DMS153 (cell line): Measurements from ENCODE around the gene ACP4.
"Not testable (repeated sequence)": the region's sequence is repeated elsewhere in the genome, so short reads cannot be mapped to it uniquely, and the experiment has no call there.

ENCODE experiments used
- DNase-seq: peaks from one replicate; lab custom pipeline; 2025; lab: John Stamatoyannopoulos, UW

ACP4 gene, protein sequence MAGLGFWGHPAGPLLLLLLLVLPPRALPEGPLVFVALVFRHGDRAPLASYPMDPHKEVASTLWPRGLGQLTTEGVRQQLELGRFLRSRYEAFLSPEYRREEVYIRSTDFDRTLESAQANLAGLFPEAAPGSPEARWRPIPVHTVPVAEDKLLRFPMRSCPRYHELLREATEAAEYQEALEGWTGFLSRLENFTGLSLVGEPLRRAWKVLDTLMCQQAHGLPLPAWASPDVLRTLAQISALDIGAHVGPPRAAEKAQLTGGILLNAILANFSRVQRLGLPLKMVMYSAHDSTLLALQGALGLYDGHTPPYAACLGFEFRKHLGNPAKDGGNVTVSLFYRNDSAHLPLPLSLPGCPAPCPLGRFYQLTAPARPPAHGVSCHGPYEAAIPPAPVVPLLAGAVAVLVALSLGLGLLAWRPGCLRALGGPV

DNA sequence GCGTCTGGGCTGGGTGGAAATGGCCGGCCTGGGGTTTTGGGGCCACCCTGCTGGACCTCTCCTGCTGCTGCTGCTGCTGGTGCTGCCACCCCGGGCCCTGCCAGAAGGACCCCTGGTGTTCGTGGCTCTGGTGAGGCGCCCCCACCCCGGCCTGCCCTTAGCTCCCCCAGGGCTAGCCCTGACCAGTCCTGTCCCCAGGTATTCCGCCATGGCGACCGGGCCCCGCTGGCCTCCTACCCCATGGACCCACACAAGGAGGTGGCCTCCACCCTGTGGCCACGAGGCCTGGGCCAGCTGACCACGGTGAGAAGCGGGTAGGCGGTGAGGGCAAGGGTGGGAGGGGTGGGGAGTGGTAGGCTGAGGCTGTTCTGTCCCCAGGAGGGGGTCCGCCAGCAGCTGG lies at the start of gene ACP4:
Gene ACP4 (plus strand): TSS at position 20 of the 400 bp plus-strand sequence. CDS start 0 bp downstream, at position 20.
- no peak for DNase-seq

DNA sequence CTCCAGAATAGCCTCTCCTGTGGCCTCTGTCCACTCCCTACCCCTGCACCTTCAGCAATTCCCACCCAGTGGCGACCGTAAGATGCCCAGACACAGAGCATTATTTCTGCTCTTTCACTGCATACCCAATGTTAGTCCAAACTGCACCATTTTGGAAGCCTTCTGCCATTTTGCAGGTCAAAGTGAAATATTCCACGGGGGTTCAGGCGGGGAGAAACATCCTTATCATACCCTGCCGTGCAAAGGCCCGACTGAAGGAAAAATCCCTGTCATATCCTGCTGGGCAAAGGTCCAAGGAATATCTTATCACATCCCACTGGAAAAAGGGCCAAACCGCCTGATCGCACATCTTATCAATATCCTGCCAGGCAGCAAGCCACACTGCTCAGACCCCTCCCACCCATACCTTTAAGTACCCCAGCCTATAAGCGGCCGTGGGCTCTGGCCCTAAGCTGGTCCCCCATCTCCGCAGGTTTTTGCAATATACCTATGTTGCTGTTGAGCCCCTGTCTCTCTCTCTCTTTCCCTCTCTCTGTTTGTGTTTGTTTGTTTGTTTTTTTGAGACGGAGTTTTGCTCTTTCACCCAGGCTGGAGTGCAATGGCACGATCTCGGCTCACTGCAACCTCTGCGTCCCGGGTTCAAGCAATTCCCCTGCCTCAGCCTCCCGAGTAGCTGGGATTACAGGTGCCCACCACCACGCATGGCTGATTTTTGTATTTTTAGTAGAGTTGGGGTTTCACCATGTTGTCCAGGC lies 48.9 kb upstream of the ACP4 start:
- no peak for DNase-seq

DNA sequence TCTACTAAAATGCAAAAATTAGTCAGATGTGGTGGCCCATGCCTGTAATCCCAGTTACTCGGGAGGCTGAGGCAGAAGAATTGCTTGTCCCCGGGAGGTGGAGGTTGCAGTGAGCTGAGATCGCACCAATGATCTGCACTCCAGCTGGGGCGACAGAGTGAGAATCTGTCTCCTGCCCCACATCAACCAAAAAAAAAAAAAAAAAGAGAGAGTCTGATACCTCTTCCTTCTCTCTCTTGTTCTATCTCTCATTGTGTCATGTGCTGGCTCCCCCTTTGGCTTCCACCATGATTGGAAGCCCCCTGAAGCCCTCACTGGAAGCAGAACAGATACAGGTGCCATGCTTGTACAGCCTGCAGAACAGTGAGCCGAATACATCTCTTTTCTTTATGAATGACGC lies 46.7 kb upstream of the ACP4 start:
- no peak for DNase-seq

DNA sequence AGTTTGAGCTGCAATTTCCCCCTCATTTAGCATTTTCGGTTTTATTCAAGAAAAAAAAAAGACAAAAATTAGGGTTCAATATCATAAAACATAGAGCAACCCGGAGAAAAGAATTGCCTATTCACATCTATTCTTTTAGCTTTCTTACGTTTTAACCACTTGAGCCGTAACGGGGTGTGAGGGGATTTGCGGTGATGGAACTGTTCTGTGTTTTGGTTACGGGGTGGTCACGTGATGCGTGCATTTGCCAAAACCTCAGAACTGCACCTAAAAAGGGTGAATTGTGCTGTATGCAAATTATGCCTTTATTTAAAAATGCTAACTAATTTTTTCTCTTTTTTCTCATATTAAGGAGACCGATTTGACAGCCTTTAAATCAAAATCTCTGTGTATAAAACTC lies 45.0 kb upstream of the ACP4 start:
- no peak for DNase-seq

DNA sequence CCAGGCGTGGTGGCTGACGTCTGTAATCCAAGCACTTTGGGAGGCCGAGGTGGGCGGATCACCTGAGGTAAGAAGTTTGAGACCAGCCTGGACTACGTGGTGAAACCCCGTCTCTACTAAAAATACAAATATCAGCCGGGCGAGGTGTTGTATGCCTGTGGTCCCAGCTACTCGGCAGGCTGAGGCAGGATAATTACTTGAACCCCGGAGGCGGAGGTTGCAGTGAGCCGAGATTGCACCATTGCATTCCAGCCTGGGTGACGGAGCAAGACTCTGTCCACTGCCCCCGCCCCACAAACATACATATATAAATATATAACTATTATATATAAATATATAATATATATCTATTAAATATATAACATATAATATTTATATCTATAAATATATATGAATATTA lies 43.1 kb upstream of the ACP4 start:
- not testable (repeated sequence) for DNase-seq

DNA sequence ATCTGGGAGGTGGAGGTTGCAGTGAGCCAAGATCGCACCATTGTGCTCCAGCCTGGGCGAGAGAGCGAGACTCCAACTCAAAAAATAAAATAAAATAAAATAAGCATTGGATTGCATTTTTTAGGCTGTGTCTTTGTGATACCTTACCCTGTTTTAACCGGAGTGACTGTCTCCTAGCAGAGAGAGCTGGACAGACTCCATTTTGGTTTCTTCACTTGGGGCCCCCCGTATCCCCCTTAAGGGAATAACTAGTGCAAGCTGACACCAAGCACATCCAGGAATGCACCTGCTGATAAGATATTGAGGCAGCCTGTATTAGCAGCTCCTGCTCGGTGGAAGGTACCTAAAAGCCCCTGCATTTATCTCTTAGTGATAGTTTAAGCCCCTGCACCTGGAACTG lies 40.7 kb upstream of the ACP4 start:
- DNase-seq: no peak

DNA sequence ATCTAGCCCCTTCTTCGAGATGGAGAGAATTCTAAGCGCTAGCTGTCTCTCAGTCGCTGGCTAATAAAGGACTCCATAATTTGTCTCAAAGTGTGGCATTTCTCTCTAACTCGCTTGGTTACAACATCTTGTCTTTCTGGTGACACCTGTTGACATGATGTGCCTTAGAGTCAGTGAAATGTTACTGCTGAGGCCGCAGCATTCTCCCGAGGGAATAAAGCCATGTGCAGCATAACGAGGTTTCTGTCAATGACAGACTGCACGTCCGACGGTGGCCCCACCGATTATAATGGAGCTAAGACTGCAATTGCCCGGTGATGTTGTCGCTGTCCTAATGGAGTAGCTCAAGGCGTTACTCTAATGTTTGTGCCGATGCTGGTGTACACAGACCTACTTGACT lies 40.2 kb upstream of the ACP4 start:
- DNase-seq: no peak

DNA sequence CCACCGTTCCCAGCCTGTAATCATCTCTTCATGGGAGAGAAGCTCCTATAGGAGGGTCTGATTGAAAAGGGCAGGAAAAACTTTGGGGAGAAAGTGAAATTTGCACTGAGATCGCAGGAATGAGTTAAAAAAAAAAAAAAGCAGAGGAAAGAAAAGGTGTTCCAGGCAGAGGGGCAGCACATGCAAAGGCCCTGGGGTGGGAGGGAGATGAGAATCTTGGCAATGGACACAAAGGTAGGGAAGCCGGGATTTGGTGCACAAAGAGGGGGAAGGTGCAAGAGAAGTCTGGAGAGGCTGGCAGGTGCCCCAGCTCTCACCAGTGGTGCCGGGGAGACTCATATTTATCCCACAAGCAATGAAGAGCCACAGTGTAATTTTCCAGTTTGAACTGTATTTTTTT lies 36.3 kb upstream of the ACP4 start:
- DNase-seq: no peak

DNA sequence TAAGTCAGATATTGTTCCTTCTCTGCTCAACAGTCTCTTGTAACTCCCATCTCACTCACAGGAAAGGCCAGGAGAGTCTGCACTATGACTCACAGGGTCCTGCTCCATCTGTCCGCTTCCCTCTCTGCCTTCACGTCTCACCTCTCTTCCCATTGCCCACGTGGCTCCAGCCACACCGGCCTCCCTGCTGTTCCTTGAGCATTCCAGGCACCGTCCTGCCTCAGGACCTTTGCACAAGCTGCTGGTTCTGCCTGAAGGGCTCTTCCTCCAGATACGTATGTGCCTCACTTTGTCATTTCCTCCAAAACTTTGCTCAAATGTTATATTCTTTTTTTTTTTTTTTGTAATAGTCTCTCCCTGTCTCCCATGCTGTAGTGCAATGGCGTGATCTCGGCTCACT lies 34.0 kb upstream of the ACP4 start:
- not testable (repeated sequence) for DNase-seq

DNA sequence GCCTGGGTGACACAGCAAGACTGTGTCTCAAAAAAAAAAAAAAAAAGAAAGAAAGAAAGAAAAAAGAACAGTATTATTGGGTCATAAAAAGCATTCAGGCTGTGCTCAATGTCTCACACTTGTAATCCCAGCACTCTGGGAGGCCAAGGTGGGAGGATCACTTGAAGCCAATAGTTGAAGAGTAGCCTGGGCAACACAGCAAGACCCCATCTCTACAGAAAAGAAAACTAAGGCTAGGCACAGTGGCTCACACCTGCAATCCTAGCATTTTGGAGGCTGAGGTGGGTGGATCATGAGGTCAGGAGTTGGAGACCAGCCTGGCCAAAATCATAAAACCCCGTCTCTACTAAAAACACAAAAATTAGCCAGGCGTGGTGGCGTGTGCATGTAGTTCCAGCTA lies 32.6 kb upstream of the ACP4 start:
- not testable (repeated sequence) for DNase-seq

DNA sequence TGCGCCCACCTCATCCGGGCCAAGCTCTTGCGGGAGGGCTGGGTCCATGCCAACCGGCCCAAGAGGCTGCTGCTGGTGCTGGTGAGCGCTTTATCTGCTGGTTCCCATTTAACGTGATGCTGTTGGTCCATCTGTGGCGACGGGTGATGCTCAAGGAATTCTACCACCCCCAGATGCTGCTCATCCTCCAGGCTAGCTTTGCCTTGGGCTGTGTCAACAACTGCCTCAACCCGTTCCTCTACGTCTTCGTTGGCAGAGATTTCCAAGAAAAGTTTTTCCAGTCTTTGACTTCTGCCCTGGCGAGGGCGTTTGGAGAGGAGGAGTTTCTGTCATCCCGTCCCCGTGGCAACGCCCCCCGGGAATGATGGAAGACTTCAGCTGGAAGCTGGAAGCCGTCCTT lies 31.1 kb upstream of the ACP4 start:
- DNase-seq: not testable (repeated sequence)

DNA sequence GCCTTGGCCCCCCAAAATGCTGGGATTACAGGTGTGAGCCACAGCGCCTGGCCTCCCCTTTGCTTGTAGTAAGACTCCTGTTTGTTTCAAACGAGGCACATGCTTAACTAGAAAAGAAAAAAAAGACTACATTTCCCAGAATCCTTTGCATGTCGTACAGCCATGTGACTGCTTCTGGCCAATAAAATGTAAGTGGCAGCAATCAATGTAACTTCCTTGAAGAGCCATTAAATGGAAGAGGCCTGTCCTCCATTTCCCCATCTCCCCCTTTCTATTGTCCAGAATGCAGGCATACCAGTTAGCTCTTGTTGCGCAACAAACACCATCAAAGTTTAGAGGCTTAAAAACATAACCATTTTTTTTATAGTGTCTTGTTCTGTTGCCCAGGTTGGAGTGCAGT lies 30.3 kb upstream of the ACP4 start:
- DNase-seq: no peak

DNA sequence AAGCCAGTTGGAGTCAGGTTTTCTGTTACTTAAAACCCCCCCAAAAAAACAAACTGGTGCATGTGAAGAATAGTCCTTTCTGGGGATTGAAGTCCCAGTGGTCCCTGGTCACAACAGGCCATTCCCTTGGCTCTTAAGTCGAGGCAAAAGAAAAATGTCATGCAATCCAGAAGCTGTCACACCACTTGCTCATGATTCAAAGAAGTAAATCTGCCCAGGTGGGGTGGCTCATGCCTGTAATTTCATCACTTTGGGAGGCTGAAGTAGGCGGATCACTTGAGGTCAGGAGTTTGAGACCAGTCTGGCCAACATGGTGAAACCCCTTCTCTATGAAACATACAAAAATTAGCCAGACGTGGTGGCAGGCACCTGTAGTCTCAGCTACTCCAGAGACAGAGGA lies 28.7 kb upstream of the ACP4 start:
- DNase-seq: not testable (repeated sequence)

DNA sequence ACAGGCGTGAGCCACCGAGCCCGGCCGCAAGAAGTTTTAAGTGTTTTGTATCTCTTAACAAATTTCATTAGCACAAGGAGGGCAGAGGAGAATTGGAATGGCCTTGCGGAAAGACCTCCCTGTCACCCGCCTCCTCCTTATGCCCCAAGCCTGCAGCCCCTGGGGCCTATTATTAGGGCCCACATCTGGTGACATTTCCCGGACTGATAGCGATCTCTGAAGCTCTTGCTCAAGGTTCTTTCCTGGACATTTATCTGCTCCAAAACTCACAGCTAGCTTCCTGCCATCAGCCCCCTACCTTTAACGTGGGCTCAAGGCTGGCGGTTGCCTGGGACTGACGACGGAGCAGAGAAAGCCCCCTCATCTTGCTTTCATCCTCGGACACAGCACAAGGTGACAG lies 26.7 kb upstream of the ACP4 start:
- not testable (repeated sequence) for DNase-seq

DNA sequence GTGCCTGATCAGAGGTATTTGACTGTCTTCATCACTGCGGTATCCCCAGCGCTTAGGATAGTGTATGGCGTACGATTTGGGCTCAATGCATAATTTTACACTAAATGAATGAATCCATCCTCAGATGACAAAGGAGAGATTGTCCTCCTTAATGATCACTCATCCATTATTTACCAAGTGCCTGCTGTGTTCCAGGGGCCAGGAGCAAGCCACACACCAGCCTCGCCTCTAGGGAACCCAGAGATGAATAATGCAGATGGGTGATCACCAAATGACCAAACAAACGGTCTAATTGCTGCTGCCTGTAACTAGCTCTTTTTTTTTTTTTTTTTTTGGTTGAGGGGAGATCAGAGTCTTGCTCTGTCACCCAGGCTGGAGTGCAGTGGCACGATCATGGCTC lies 25.8 kb upstream of the ACP4 start:
- no peak for DNase-seq

DNA sequence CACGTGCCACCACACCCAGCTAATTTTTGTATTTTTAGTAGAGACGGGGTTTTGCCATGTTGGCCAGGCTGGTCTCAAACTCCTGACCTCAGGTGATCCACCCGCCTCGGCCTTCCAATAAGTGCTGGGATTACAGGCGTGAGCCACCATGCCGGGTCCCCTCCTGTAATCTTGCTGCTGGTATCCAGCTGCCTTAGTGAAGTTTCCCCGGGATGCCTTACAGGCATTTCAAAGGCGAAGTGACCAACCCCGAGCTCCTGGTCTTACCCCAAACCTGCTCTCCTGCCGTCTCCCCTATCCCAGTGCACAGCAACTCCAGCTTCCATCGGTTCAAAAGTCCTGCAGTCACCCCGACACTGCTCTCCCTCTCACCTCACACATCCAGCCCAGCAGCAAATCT lies 23.5 kb upstream of the ACP4 start:
- not testable (repeated sequence) for DNase-seq

DNA sequence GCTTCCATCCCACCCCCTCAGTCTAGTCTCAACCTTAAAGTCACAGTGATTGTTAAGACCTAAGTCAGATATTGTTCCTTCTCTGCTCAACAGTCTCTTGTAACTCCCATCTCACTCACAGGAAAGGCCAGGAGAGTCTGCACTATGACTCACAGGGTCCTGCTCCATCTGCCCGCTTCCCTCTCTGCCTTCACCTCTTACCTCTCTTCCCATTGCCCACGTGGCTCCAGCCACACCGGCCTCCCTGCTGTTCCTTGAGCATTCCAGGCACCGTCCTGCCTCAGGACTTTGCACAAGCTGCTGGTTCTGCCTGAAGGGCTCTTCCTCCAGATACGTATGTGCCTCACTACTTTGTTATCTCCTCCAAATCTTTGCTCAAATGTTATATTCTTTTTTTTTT lies 23.0 kb upstream of the ACP4 start:
- DNase-seq: not testable (repeated sequence)

DNA sequence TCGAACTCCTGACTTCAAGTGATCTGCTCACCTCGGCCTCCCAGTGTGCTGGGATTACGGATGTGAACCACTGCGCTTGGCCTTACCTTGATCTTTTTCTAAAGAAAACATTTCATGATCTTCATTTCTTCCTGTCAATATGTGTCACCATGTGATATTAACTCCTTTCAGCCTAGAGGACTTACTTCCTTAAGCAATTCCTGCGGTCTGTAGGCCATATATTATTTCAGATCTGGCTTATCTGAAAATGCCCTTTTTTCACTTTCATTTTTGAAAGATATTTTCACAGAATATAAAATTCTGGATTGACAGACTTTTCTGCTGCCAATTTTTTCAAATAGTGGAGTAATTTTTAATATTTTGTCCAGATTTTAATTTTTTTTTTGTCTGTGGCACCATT lies 21.9 kb upstream of the ACP4 start:
- DNase-seq: no peak

DNA sequence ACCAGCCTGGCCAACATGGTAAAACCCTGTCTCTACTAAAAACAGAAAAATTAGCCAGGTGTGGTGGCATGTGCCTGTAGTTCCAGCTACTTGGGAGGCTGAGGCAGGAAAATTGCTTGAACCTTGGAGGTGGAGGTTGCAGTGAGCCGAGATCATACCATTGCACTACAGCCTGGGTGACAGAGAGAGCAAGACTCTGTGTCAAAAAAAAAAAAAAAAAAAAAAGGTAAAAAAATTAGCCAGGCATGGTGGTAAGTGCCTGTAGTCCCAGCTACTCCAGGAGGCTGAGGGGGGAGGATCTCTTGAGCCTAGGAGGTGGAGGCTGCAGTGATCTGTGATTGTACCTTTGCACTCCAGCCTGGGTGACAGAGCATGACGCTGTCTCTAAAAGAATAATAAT lies 20.1 kb upstream of the ACP4 start, which contains the start of gene GPR32:
Gene GPR32 (plus strand): TSS at position 301 of the 400 bp plus-strand sequence. CDS start 137 bp downstream, outside the sequence.
- DNase-seq: not testable (repeated sequence)

DNA sequence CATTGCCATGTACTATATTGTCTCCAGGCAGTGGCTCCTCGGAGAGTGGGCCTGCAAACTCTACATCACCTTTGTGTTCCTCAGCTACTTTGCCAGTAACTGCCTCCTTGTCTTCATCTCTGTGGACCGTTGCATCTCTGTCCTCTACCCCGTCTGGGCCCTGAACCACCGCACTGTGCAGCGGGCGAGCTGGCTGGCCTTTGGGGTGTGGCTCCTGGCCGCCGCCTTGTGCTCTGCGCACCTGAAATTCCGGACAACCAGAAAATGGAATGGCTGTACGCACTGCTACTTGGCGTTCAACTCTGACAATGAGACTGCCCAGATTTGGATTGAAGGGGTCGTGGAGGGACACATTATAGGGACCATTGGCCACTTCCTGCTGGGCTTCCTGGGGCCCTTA lies 19.3 kb upstream of the ACP4 start:
- DNase-seq: no peak

DNA sequence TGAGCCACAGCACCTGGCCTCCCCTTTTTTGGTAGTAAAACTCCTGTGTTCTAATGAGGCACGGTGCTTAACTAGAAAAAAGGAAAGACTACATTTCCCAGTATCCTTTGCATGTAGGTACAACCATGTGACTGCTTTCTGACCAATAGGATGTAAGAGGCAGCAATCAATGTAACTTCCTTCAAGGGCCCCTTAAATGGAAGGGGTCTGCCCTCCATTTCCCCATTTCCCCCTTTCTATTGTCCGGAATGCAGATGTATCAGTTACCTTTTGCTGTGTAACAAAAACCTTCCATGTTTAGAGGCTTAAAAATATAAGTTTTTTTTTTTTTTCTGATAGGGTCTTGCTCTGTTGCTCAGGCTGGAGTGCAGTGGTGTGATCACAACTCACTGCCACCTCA lies 17.7 kb upstream of the ACP4 start:
- DNase-seq: no peak

DNA sequence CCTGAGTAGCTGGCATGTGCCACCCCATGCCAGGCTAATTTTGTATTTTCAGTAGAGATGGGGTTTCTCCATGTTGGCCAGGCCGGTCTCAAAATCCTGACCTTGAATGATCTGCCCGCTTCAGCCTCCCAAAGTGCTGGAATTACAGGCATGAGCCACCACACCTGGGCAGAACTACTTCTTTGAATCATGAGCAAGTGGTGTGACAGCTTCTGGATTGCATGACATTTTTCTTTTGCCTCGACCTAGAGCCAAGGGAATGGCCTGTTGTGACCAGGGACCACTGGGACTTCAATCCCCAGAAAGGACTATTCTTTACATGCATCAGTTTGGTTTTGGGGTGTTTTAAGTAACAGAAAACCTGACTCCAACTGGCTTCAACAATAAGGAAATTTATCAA lies 17.3 kb upstream of the ACP4 start:
- not testable (repeated sequence) for DNase-seq

DNA sequence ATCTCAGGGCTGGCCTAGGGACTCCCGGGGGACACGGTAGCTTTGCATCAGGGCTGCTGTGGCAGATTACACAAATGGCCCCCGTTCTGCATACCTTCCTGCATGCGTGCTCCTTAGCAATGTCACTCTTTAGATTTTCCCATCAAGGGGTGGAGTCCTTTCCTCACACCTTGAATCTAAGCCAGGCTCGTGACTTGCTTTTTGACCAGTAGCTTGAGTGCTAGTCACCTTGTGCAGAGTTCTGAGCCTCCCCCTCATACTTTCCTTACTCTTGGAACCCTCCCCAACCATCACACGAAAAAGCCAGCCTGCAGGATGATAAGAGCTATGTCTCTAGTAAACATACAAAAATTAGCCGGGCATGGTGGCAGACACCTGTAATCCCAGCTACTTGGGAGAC lies 16.8 kb upstream of the ACP4 start:
- DNase-seq: not testable (repeated sequence)
